Left colon (tissue), 2 donors: ENCODE measurements around the gene ABHD17C. TPM values are rescaled to one million over a fixed set of nuclear protein-coding genes. Genes with fewer than 3 reads are reported as not detected.
A peak's percentile ranks its signal among the peaks of the same experiment; 100 is the strongest.

Experiments
- ATAC-seq: fragments of 200-7000 bp; cut with Tn5 transposase; one replicate; pipeline ENCODE4 v1.9.1; 2020; ENCODE audit warnings: mild to moderate bottlenecking, moderate library complexity
- DNase-seq, 2 donors: peaks; one replicate each; pipeline ENCODE4 v3.0.0-alpha.2; 2020
- intact Hi-C, 2 donors: fragments of 100-400 bp; cut with DNase I in 1 of 2; cut with micrococcal nuclease in 1 of 2; formaldehyde crosslinking; loops; one replicate each; pipeline versions ENCODE4 v1.11.2 to v1.14.0; 2022; cut with DNase I, micrococcal nuclease
- total RNA-seq, 2 donors: library from RNA; stranded (reverse); fragmentation: NEBNext Ultra II Directional; extraction: Animal tissue kit (Norgen Biotek cat#: 25700); gene quantifications; one replicate each; pipeline ENCODE4 v1.2.1, GENCODE V29; 2021
- donor health status: DM: no; HTN: no; CAD: no.
- donor health status: DM: yes; HTN: yes; CAD: no.

Gene ABHD17C
- total RNA-seq, 2 donors from 2014 or later: 151 to 160 TPM

DNA sequence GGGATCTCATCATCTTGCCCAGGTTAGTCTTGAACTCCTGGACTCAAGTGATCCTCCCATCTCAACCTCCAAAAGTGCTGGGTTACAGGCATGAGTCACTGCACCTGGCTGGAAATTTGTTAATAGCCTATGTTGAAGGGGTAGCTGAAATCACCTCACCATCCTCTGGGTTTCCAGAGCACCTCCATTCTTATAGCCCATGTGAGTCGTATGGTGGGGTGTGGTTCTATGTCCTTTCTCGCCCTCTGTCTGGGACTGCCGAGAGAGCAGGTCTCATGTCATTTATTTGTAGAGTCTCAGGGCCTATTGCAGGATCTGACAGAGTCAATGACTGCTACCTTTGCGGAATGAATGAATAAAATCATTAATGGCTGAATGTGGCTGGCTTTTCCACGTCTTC, 105.0 kb downstream of the ABHD17C start:
- intact Hi-C loops: no loop called here
- ATAC-seq: no peak

GRCh38 chr15:80801891-80802680, 107.0 kb downstream of the ABHD17C start:
- intact Hi-C loops: no loop called here
- ATAC-seq (peak; percentile 99), DNase-seq (peak; percentile 53 to 62)

More for the DNA sequence above, 105.0 kb downstream of the ABHD17C start:
- DNase-seq: no peak

DNA sequence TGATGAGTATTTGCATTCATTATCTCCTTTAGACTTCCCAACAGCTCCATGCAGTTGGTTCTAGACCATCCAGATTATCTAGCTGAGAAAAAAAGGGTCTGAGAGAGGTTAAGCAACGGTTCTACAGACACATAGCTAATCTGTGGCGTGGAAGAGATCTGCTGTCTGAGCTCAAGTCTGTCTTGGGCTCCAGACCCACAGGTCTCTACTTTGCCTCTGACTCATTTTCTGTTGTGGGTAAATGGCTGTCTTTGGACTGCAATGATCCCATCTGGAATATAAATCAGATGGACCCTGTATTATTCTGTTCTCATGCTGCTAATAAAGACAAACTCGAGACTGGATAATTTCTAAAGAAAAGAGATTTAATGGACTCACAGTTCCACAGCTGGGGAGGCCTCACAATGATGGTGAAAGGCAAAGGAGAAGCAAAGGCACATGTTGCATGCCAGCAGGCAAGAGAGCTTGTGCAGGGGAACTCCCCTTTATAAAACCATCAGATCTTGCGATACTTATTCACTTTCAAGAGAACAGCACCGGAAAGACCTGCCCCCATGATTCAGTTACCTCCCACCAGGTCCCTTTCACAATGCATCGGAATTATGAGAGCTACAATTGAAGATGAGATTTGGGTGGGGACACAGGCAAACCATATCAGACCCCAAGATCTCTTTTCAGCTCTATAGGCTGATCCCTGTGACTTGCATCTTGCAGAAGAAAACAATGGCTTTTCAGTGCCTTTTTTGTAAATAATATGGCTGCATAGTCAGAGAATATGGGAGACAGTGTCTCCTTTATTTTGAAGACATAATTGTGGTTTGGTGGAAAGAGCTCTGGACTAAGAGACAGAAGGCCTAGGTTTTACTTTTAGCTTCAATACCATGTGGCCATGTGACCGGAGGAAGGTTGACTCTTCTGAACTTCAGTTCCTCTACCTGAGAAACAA, 108.7 kb downstream of the ABHD17C start:
- no peak for ATAC-seq
- DNase-seq: no peak
- intact Hi-C loops: no loop called here

DNA sequence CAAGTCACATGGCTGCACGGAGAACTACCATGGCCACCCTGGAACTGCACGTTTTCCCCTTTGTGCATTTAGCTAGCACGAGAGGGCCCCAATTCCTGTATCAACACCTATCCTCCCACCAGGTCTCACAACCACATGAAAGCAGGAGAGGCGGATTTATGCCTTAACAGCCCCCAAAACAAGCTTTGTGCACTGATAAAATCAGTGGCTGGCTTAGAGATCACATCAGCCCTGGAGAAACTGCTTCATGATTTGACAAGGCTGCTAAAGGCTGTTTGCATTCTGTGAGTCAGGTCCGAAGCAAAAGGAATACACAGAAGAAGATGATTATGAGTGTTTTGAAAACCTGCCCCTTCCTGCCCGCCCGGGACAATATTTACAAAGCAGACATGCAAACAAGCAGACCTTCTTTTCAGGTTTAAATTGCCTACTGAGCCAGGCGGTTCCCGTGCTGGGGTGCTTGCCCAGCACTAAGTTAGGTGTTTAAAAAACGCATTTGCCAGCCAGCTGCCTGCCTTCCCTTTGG, 109.9 kb downstream of the ABHD17C start:
- intact Hi-C loops: no loop called here
- DNase-seq: no peak
- peak; percentile 34 for ATAC-seq

Other genes starting within 250 kb of the ABHD17C start
- 1 to 10 TPM; 1.1 to 1.7 TPM for gene CEMIP, start 84.1 kb downstream of the ABHD17C start, total RNA-seq